WTC11 (cell line): ENCODE results near the gene COL4A2. TPM values are rescaled to one million over a fixed set of nuclear protein-coding genes. Genes with fewer than 3 reads are reported as not detected.

ENCODE experiments used
- ATAC-seq: fragments of 200-7000 bp; cut with Tn5 transposase; 2 replicates; pipeline ENCODE4 v1.10.0; 2021; ENCODE audit warnings: mild to moderate bottlenecking, moderate library complexity
- CTCF ChIA-PET: fragments of 300-600 bp; sonication (Branson Sonifier 250); formaldehyde crosslinking; loops from one replicate; lab custom pipeline; 2021; ENCODE audit warnings: antibody characterized with exemption; lab: Charles Lee
- POLR2A ChIA-PET: fragments of 350-600 bp; sonication (Branson Sonifier 250); formaldehyde crosslinking; loops from one replicate; lab custom pipeline; 2021; ENCODE audit warnings: antibody characterized with exemption; lab: Charles Lee
- DNase-seq: peaks from one replicate; pipeline ENCODE4 v3.0.0; 2021; ENCODE audit warnings: low spot score
- H3K27ac Mint-ChIP-seq: 2 replicates; pipeline ENCODE4 v1.8.0; 2021; ENCODE audit warnings: mixed read lengths
- H3K27me3 Mint-ChIP-seq: 2 replicates; pipeline ENCODE4 v1.8.0; 2021; ENCODE audit warnings: low read depth, mild to moderate bottlenecking, moderate library complexity, mixed read lengths
- H3K36me3 Mint-ChIP-seq: 2 replicates; pipeline ENCODE4 v1.8.0; 2021; ENCODE audit warnings: mixed read lengths
- H3K4me1 Mint-ChIP-seq: 2 replicates; pipeline ENCODE4 v1.8.0; 2022; ENCODE audit warnings: mixed read lengths
- H3K4me3 Mint-ChIP-seq: 2 replicates; pipeline ENCODE4 v1.8.0; 2021; ENCODE audit warnings: mild to moderate bottlenecking, moderate library complexity, mixed read lengths
- H3K9me3 Mint-ChIP-seq: 2 replicates; pipeline ENCODE4 v1.8.0; 2021; ENCODE audit warnings: mixed read lengths
- ARID4B ChIP-seq: sonication (generic); formaldehyde crosslinking; IDR thresholded peaks from 2 replicates; pipeline ENCODE4 v1.8.0; 2023; ENCODE audit warnings: missing genetic modification reagents, mild to moderate bottlenecking, borderline replicate concordance
- ATF6 ChIP-seq: sonication (generic); formaldehyde crosslinking; IDR thresholded peaks from 2 replicates; pipeline ENCODE4 v1.8.1; 2023; ENCODE audit warnings: mild to moderate bottlenecking, missing genetic modification reagents
- CDX4 ChIP-seq: fragments of 250-450 bp; sonication (Bioruptor Pico); IDR thresholded peaks from 2 replicates; pipeline ENCODE4 v1.9.0; 2021; ENCODE audit warnings: moderate library complexity, mild to moderate bottlenecking, inconsistent platforms, borderline replicate concordance
- ELF4 ChIP-seq: sonication (generic); formaldehyde crosslinking; IDR thresholded peaks from 2 replicates; pipeline ENCODE4 v1.8.1; 2022; ENCODE audit warnings: low read depth, mild to moderate bottlenecking, moderate library complexity, missing genetic modification reagents
- ERG ChIP-seq: fragments of 250-450 bp; sonication (Bioruptor Pico); IDR thresholded peaks from 2 replicates; pipeline ENCODE4 v1.8.0; 2021; ENCODE audit warnings: mild to moderate bottlenecking
- FOXP4 ChIP-seq: sonication (generic); formaldehyde crosslinking; IDR thresholded peaks from 2 replicates; pipeline ENCODE4 v1.8.0; 2022; ENCODE audit warnings: mild to moderate bottlenecking, missing genetic modification reagents
- GTF2I ChIP-seq: fragments of 250-450 bp; sonication (Bioruptor Pico); conservative IDR thresholded peaks from 2 replicates; pipeline ENCODE4 v1.4.0; 2021; ENCODE audit warnings: mild to moderate bottlenecking
- MYBL2 ChIP-seq: sonication (generic); formaldehyde crosslinking; IDR thresholded peaks from 2 replicates; pipeline ENCODE4 v1.8.1; 2023; ENCODE audit warnings: mild to moderate bottlenecking, moderate library complexity, missing genetic modification reagents
- SOX15 ChIP-seq: fragments of 250-450 bp; sonication (Bioruptor Pico); IDR thresholded peaks from 2 replicates; pipeline ENCODE4 v1.9.0; 2021; ENCODE audit warnings: mild to moderate bottlenecking
- TP53 ChIP-seq: sonication (generic); formaldehyde crosslinking; IDR thresholded peaks from 2 replicates; pipeline ENCODE4 v1.8.1; 2023; ENCODE audit warnings: mild to moderate bottlenecking, missing genetic modification reagents
- USF2 ChIP-seq: sonication (generic); formaldehyde crosslinking; IDR thresholded peaks from 2 replicates; pipeline ENCODE4 v1.8.1; 2023; ENCODE audit warnings: mild to moderate bottlenecking, missing genetic modification reagents, moderate library complexity
- ZMAT4 ChIP-seq: fragments of 250-450 bp; sonication (Bioruptor Pico); IDR thresholded peaks from 2 replicates; pipeline ENCODE4 v1.9.0; 2021; ENCODE audit warnings: mild to moderate bottlenecking
- ZNF232 ChIP-seq: sonication (generic); formaldehyde crosslinking; IDR thresholded peaks from 2 replicates; pipeline ENCODE4 v1.8.0; 2022; ENCODE audit warnings: mild to moderate bottlenecking, missing genetic modification reagents
- ZNF281 ChIP-seq: sonication (generic); formaldehyde crosslinking; IDR thresholded peaks from 2 replicates; pipeline ENCODE4 v1.8.0; 2023; ENCODE audit warnings: mild to moderate bottlenecking, missing genetic modification reagents
- total RNA-seq: library from RNA; stranded (reverse); gene quantifications from 3 replicates; pipeline ENCODE4 v1.2.3, GENCODE V29; 2021

The COL4A2 gene
- total RNA-seq, 1 experiment from 2014 or later, result 109 TPM

GRCh38 chr13:110491869-110492678, 185.0 kb downstream of the COL4A2 start:
- no peak for TF ChIP-seq TP53 (CRISPR knock-in tag)
- TF ChIP-seq ERG (CRISPR knock-in tag), result no peak
- no peak for TF ChIP-seq ARID4B (CRISPR knock-in tag)
- TF ChIP-seq ZNF232 (CRISPR knock-in tag), result no peak
- no peak for TF ChIP-seq ZNF281 (CRISPR knock-in tag)
- TF ChIP-seq GTF2I (CRISPR knock-in tag), result no peak
- TF ChIP-seq CDX4 (CRISPR knock-in tag), result no peak
- TF ChIP-seq SOX15 (CRISPR knock-in tag), result no peak
- no peak for TF ChIP-seq ELF4 (CRISPR knock-in tag)
- TF ChIP-seq USF2 (CRISPR knock-in tag), result no peak
- DNase-seq, result no peak
- Mint-ChIP-seq H3K27ac (no peak overlapping the region), H3K27me3 (no peaks in the 10 kb centered on the region), H3K4me3 (no peak overlapping the region), H3K36me3 (peaks cover 36% of the 10 kb centered on the region), H3K4me1 (peaks cover 7% of the 10 kb centered on the region), H3K9me3 (peaks cover 4% of the 10 kb centered on the region)
- CTCF ChIA-PET, result interaction anchor here (1.2 kb wide), 1 partner anchor 36 kb away, joined by 3 read pairs; no protein-coding TSS in a partner anchor
- POLR2A ChIA-PET, result no interaction called here
- no peak for ATAC-seq

- peaks cover 42% of the 10 kb centered on the region for H3K36me3 Mint-ChIP-seq
- H3K4me1 Mint-ChIP-seq, result no peaks in the 10 kb centered on the region
- H3K9me3 Mint-ChIP-seq, result peaks cover 5% of the 10 kb centered on the region
- H3K27me3 Mint-ChIP-seq, result no peaks in the 10 kb centered on the region
- CTCF ChIA-PET, result no interaction called here
- no peak overlapping the region for H3K27ac Mint-ChIP-seq
- no peak overlapping the region for H3K4me3 Mint-ChIP-seq
- ATAC-seq, result no peak
- DNase-seq, result no peak
- POLR2A ChIA-PET, result no interaction called here
- TF ChIP-seq MYBL2 (CRISPR knock-in tag), result no peak
- no peak for TF ChIP-seq FOXP4 (CRISPR knock-in tag)
- TF ChIP-seq ZMAT4 (CRISPR knock-in tag), result no peak
- TF ChIP-seq ERG (CRISPR knock-in tag), result no peak
- TF ChIP-seq ATF6 (CRISPR knock-in tag), result no peak
These were observed 185.9 kb downstream of the COL4A2 start for GRCh38 chr13:110492679-110493593.
